ENCODE results near the gene PHF13. TPM values are rescaled to one million over a fixed set of nuclear protein-coding genes. Genes with fewer than 3 reads are reported as not detected.

PHF13 gene
- total and polyA plus RNA-seq, 4 donors: 1.4 to 8.7 (median 3.8) TPM

- Histone ChIP-seq H3K27me3 (ENCODE audit: control insufficient read depth in 4 of 4, insufficient read depth in 4 of 4, low read length in 3 of 4) (no peaks in the 10 kb centered on the region), H3K4me3 (ENCODE audit: low read depth in 1 of 3, low read length in 3 of 3) (no peak overlapping the region), H3K27ac (ENCODE audit: low read depth in 1 of 2, low read length in 2 of 2) (no peak overlapping the region), H3K4me1 (ENCODE audit: control insufficient read depth in 4 of 4, insufficient read depth in 4 of 4, low read length in 3 of 4) (no peaks in the 10 kb centered on the region), H3K9ac (ENCODE audit: low read depth in 1 of 2, low read length in 2 of 2) (no peak overlapping the region), H3K9me3 (ENCODE audit: control insufficient read depth in 4 of 4, low read length in 3 of 4) (no peaks in the 10 kb centered on the region), H3K36me3 (ENCODE audit: control insufficient read depth in 4 of 4, insufficient read depth in 3 of 4, low read depth in 1 of 4, low read length in 3 of 4) (peaks cover 25 to 70% (median 39%) of the 10 kb centered on the region in 4 donors)
- no peak for DNase-seq (ENCODE audit: low spot score)
- TF ChIP-seq REST (IDR thresholded peaks at IDR 0.05) (no peak), SP1 (IDR thresholded peaks at IDR 0.05) (no peak), RXRA (IDR thresholded peaks at IDR 0.05) (no peak), ZBTB33 (IDR thresholded peaks at IDR 0.05) (no peak), GABPA (IDR thresholded peaks at IDR 0.05 in 1 of 2, conservative IDR thresholded peaks at IDR 0.05 in 1 of 2) (no peak)
- 92% methylated on average over 20 of the region's 20 CpGs for WGBS
Observed at GRCh38 chr1:6635161-6635909, 21.8 kb downstream of the PHF13 start.

GRCh38 chr1:6635910-6636760 lies 22.6 kb downstream of the PHF13 start:
- H3K27ac ChIP-seq (ENCODE audit: low read depth in 1 of 2, low read length in 2 of 2): no peak overlapping the region
- H3K27me3 ChIP-seq (ENCODE audit: control insufficient read depth in 4 of 4, insufficient read depth in 4 of 4, low read length in 3 of 4): no peaks in the 10 kb centered on the region
- H3K9ac ChIP-seq (ENCODE audit: low read depth in 1 of 2, low read length in 2 of 2): no peak overlapping the region
- H3K9me3 ChIP-seq (ENCODE audit: control insufficient read depth in 4 of 4, low read length in 3 of 4): no peaks in the 10 kb centered on the region
- WGBS: 86% methylated on average over 16 of the region's 16 CpGs
- H3K4me1 ChIP-seq (ENCODE audit: control insufficient read depth in 4 of 4, insufficient read depth in 4 of 4, low read length in 3 of 4): no peaks in the 10 kb centered on the region
- no peak overlapping the region for H3K4me3 ChIP-seq (ENCODE audit: low read depth in 1 of 3, low read length in 3 of 3)
- H3K36me3 ChIP-seq (ENCODE audit: control insufficient read depth in 4 of 4, insufficient read depth in 3 of 4, low read depth in 1 of 4, low read length in 3 of 4): peaks cover 25 to 69% (median 40%) of the 10 kb centered on the region in 4 donors
- no peak for DNase-seq (ENCODE audit: low spot score)
- TF ChIP-seq REST (IDR thresholded peaks at IDR 0.05) (no peak), YY1 (IDR thresholded peaks at IDR 0.05) (no peak), ZBTB33 (IDR thresholded peaks at IDR 0.05) (no peak), FOXA2 (IDR thresholded peaks at IDR 0.05) (no peak), SP1 (IDR thresholded peaks at IDR 0.05) (no peak), NR2F2 (IDR thresholded peaks at IDR 0.05) (no peak), CTCF (IDR thresholded peaks at IDR 0.05; ENCODE audit: low read depth, low read length, missing input control) (no peak), FOXA1 (IDR thresholded peaks at IDR 0.05) (no peak), HNF4A (conservative IDR thresholded peaks at IDR 0.05) (no peak), TAF1 (conservative IDR thresholded peaks at IDR 0.05) (no peak), HNF4G (IDR thresholded peaks at IDR 0.05) (no peak), RXRA (IDR thresholded peaks at IDR 0.05) (no peak), JUND (IDR thresholded peaks at IDR 0.05) (no peak), GABPA (IDR thresholded peaks at IDR 0.05 in 1 of 2, conservative IDR thresholded peaks at IDR 0.05 in 1 of 2) (no peak), EGR1 (IDR thresholded peaks at IDR 0.05; ENCODE audit: low read depth in 2 of 2) (no peak), MAX (IDR thresholded peaks at IDR 0.05) (no peak)

Data from liver (tissue), 9 donors.